Esophagus muscularis mucosa (tissue), 4 donors: ENCODE results near the gene MGAT4A. TPM values are rescaled to one million over a fixed set of nuclear protein-coding genes. Genes with fewer than 3 reads are reported as not detected.
A peak's percentile ranks its signal among the peaks of the same experiment; 100 is the strongest.
"Not testable (repeated sequence)": the region's sequence is repeated elsewhere in the genome, so short reads cannot be mapped to it uniquely, and the experiment has no call there.

ENCODE experiments used
- DNase-seq: peaks from one replicate; pipeline ENCODE4 v3.0.0-alpha.2; 2017; ENCODE audit errors: extremely low spot score
- H3K27ac ChIP-seq, 4 donors: fragments of 200-600 bp; sonication (generic); replicated peaks in 1 of 4; 1 replicate in 3 of 4; 2 replicates in 1 of 4; pipeline ENCODE4 v1.5.1; 2016 to 2019; ENCODE audit warnings: mild to moderate bottlenecking in 1 of 4
- H3K27me3 ChIP-seq, 4 donors: fragments of 200-600 bp; sonication (generic); one replicate each; pipeline versions ENCODE4 v1.5.1 to v1.6.0; 2016 to 2019
- H3K36me3 ChIP-seq, 4 donors: fragments of 200-600 bp; sonication (generic); one replicate each; pipeline ENCODE4 v1.5.1; 2016 to 2019
- H3K4me1 ChIP-seq, 4 donors: fragments of 200-600 bp; sonication (generic); one replicate each; pipeline ENCODE4 v1.5.1; 2016 to 2019
- H3K4me3 ChIP-seq, 4 donors: fragments of 200-600 bp; sonication (generic); 1 replicate in 2 of 4; 2 replicates in 2 of 4; pipeline ENCODE4 v1.5.1; 2016 to 2019; ENCODE audit warnings: mild to moderate bottlenecking in 4 of 4, moderate library complexity in 1 of 4
- H3K9me3 ChIP-seq, 4 donors: fragments of 200-600 bp; sonication (generic); 1 replicate in 3 of 4; 2 replicates in 1 of 4; pipeline ENCODE4 v1.5.1; 2016 to 2019
- CTCF ChIP-seq, 3 experiments: fragments of 200-600 bp in 2 of 3; fragments of 450-650 bp in 1 of 3; sonication (generic) in 2 of 3; IDR thresholded peaks; one replicate each; pipeline ENCODE4 v1.5.1; 2017 to 2019; ENCODE audit warnings: antibody characterized with exemption in 3 of 3, mild to moderate bottlenecking in 2 of 3, moderate library complexity in 1 of 3
- EP300 ChIP-seq: sonication (generic); formaldehyde crosslinking; IDR thresholded peaks from one replicate; pipeline ENCODE4 v1.6.1; 2017; ENCODE audit warnings: antibody characterized with exemption
- POLR2A ChIP-seq: fragments of 450-650 bp; IDR thresholded peaks from one replicate; pipeline ENCODE4 v1.6.1; 2017; ENCODE audit warnings: antibody characterized with exemption, moderate library complexity, mild to moderate bottlenecking, low read depth
- POLR2AphosphoS5 ChIP-seq, 2 donors: sonication (generic); formaldehyde crosslinking; IDR thresholded peaks; one replicate each; pipeline ENCODE4 v1.6.1; 2017; ENCODE audit warnings: antibody characterized with exemption in 2 of 2
- WGBS: methylation state at CpG from one replicate; pipeline ENCODE4 v1.1.5; 2018; 5-methylcytosine and 5-hydroxymethylcytosine counted together
- intact Hi-C: fragments of 100-400 bp; cut with DNase I; formaldehyde crosslinking; loops from one replicate; pipeline ENCODE4 v1.15.1; 2023
- total RNA-seq, 4 donors: library from RNA; depleted of rRNA; stranded (reverse); fragments of >200 nt; gene quantifications; one replicate each; pipeline versions ENCODE4 v1.1.0 to v1.2.1, GENCODE V29; 2016

The MGAT4A gene
- total RNA-seq, 4 donors from 2014 or later, result 9.9 to 21.4 (median 15.2) TPM

- H3K27me3 ChIP-seq, result no peaks in the 10 kb centered on the region
- intact Hi-C loops, result loop anchor here (2.0 to 5.0 kb wide), 2 partner anchors 79 to 92 kb away; no protein-coding TSS in a partner anchor
- DNase-seq, result no peak
- peak; percentile 46 to 57 for TF ChIP-seq POLR2AphosphoS5 (IDR thresholded peaks at IDR 0.05)
- TF ChIP-seq EP300, result no peak
- H3K36me3 ChIP-seq, result no peaks in the 10 kb centered on the region
- peak overlapping the region; percentile 69 to 96 (median 89) for H3K4me3 ChIP-seq
- H3K9me3 ChIP-seq, result no peaks in the 10 kb centered on the region
- under 1% methylated on average over 16 of the region's 45 CpGs for WGBS
- peaks cover 30 to 57% (median 53%) of the 10 kb centered on the region in 4 donors for H3K4me1 ChIP-seq
- H3K27ac ChIP-seq, result peak overlapping the region; percentile 75 to 89 (median 87)
These were observed 752 bp downstream of the MGAT4A start for GRCh38 chr2:98730053-98730706.

- peak overlapping the region; percentile 75 to 89 (median 87) for H3K27ac ChIP-seq
- DNase-seq, result no peak
- intact Hi-C loops, result loop anchor here (2.0 to 5.0 kb wide), 2 partner anchors 79 to 93 kb away; no protein-coding TSS in a partner anchor
- H3K4me1 ChIP-seq, result peaks cover 35 to 58% (median 54%) of the 10 kb centered on the region in 4 donors
- H3K4me3 ChIP-seq, result peak overlapping the region; percentile 69 to 96 (median 89)
- no peak for TF ChIP-seq EP300
- TF ChIP-seq CTCF (IDR thresholded peaks at IDR 0.05), result no peak
- no peak for TF ChIP-seq POLR2A
- TF ChIP-seq POLR2AphosphoS5 (IDR thresholded peaks at IDR 0.05), result no peak
- no peaks in the 10 kb centered on the region for H3K36me3 ChIP-seq
- WGBS, result 39% methylated on average over 10 of the region's 10 CpGs
- H3K9me3 ChIP-seq, result no peaks in the 10 kb centered on the region
- no peaks in the 10 kb centered on the region for H3K27me3 ChIP-seq
These were observed 1.3 kb downstream of the MGAT4A start for GRCh38 chr2:98729652-98730051.

GRCh38 chr2:98728088-98728718, 2.7 kb downstream of the MGAT4A start:
- 80% methylated on average over 5 of the region's 5 CpGs for WGBS
- H3K4me1 ChIP-seq, result peaks cover 39 to 58% (median 54%) of the 10 kb centered on the region in 4 donors
- peak overlapping the region; percentile 20 to 57 (median 44) for H3K27ac ChIP-seq
- H3K4me3 ChIP-seq, result peak overlapping the region in 2 of 4 donors; percentile 17 to 94
- H3K27me3 ChIP-seq, DNase-seq, intact Hi-C loops, H3K9me3 ChIP-seq: not testable (repeated sequence)
- peaks cover 0 to 12% (median 0%) of the 10 kb centered on the region in 4 donors for H3K36me3 ChIP-seq

- Histone ChIP-seq H3K9me3 (no peaks in the 10 kb centered on the region), H3K4me1 (peaks cover 39 to 57% (median 53%) of the 10 kb centered on the region in 4 donors), H3K27me3 (no peaks in the 10 kb centered on the region), H3K4me3 (no peak overlapping the region), H3K36me3 (peaks cover 0 to 15% (median 0%) of the 10 kb centered on the region in 4 donors), H3K27ac (peak overlapping the region; percentile 16 to 57 (median 32))
- DNase-seq, result no peak
- intact Hi-C loops, result no loop called here
- TF ChIP-seq CTCF (IDR thresholded peaks at IDR 0.05) (no peak), POLR2AphosphoS5 (IDR thresholded peaks at IDR 0.05) (peak in 1 of 2 donors; percentile 40)
- WGBS, result 53% methylated on average over 5 of the region's 5 CpGs
These were observed 3.4 kb downstream of the MGAT4A start for GRCh38 chr2:98727369-98728087.

GRCh38 chr2:98726735-98727368, 4.1 kb downstream of the MGAT4A start:
- 47% methylated on average over 2 of the region's 2 CpGs for whole genome bisulfite sequencing

More at GRCh38 chr2:98726735-98727368, 4.1 kb downstream of the MGAT4A start:
- no peak for DNase-seq
- Histone ChIP-seq H3K9me3 (no peaks in the 10 kb centered on the region), H3K27me3 (no peaks in the 10 kb centered on the region), H3K36me3 (peaks cover 0 to 15% (median 0%) of the 10 kb centered on the region in 4 donors), H3K4me1 (peaks cover 36 to 50% (median 47%) of the 10 kb centered on the region in 4 donors), H3K27ac (peak overlapping the region in 3 of 4 donors; percentile 16 to 57 (median 45)), H3K4me3 (peak overlapping the region in 1 of 4 donors; percentile 14)
- TF ChIP-seq POLR2AphosphoS5 (IDR thresholded peaks at IDR 0.05), result no peak
- TF ChIP-seq CTCF (IDR thresholded peaks at IDR 0.05), result no peak
- TF ChIP-seq EP300, result no peak
- TF ChIP-seq POLR2A, result no peak
- intact Hi-C loops, result no loop called here
